Fibroblast of mammary gland (primary cell): ENCODE results near the gene TIMM10.
A peak's percentile ranks its signal among the peaks of the same experiment; 100 is the strongest.

ENCODE experiments used
- DNase-seq: peaks from one replicate; pipeline ENCODE4 v3.0.0-alpha.2; 2010; ENCODE audit warnings: low read depth
- H3K4me3 ChIP-seq: 2 replicates; pipeline ENCODE4 v1.5.1; 2011; ENCODE audit warnings: low read depth, mild to moderate bottlenecking, low read length, moderate library complexity; ENCODE audit not compliant: control insufficient read depth
- TF ChIP-seq, protein P1 (sequence below): conservative IDR thresholded peaks from 2 replicates; pipeline ENCODE4 v1.5.1; 2011; ENCODE audit warnings: low read depth, low read length, inconsistent platforms; ENCODE audit not compliant: control insufficient read depth, insufficient read depth

TIMM10 gene

DNA sequence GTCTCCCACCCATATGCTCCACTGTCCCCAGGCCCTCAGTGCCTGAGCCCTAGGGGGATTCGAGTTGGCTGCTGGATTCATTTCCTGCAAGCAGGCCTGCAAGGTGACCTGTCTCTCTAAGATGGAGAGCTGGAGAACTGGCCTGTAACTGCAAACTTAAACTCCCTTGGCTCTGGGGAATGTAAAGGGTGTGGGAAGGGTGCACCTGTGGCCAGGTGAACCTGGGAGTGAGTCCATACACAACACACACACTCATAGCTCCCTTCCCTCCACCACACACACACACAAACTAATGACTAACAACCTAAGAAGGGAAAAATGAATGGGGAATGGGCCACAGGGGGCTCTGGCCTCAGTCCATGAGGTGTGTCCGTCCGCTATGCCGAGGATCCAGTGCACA, 21.4 kb upstream of the TIMM10 start:
- no peak for DNase-seq
- TF ChIP-seq, protein P1, sequence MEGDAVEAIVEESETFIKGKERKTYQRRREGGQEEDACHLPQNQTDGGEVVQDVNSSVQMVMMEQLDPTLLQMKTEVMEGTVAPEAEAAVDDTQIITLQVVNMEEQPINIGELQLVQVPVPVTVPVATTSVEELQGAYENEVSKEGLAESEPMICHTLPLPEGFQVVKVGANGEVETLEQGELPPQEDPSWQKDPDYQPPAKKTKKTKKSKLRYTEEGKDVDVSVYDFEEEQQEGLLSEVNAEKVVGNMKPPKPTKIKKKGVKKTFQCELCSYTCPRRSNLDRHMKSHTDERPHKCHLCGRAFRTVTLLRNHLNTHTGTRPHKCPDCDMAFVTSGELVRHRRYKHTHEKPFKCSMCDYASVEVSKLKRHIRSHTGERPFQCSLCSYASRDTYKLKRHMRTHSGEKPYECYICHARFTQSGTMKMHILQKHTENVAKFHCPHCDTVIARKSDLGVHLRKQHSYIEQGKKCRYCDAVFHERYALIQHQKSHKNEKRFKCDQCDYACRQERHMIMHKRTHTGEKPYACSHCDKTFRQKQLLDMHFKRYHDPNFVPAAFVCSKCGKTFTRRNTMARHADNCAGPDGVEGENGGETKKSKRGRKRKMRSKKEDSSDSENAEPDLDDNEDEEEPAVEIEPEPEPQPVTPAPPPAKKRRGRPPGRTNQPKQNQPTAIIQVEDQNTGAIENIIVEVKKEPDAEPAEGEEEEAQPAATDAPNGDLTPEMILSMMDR = no peak
- H3K4me3 ChIP-seq = no peak overlapping the region

DNA sequence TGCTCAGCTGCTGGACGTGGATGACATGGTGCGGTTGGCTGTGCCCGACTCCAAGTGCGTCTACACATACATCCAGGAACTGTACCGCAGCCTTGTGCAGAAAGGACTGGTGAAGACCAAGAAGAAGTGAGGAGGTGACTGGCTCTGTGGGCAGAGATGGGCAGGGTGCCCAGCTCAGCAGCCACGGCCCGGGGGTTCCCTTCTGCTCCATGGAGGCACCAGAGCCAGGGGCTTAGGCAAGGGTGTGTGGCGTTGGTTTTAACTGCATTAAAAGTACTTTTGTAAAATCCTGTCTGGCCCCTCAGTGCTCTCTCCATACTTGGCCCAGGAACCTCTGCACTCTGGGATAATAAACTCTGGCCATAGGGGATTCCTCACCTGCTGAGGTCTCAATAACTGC, 19.4 kb upstream of the TIMM10 start:
- TF ChIP-seq, protein P1 = no peak
- no peak for DNase-seq

DNA sequence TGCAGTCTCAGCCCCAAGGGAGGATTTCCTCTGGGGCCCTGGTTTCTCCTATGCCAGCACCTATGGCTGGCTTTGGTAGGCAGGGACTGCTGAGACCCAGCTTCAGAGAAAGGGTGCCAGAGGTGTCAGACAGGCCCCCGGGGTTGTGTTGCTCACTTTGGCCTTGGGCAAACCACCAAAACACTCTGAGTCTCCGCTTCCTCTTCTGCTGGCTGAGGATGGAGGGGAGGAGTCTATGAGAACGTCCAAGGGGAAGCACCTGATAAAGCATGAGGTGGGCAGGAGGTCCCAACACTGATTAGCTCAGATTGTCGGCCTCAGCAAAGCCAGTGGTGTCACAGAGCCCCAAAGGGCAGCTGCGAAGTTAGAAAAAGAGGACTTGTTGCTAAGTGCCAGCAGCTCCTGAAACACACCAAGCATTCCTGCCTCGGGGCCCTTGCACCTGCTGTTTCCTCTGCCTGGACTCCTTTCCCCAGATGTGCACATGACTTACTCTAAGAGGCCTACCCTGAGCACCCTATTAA, 17.4 kb upstream of the TIMM10 start:
- TF ChIP-seq, protein P1 = no peak
- H3K4me3 ChIP-seq = no peak overlapping the region
- no peak for DNase-seq

More for the DNA sequence above, 19.4 kb upstream of the TIMM10 start:
- H3K4me3 ChIP-seq = no peak overlapping the region

DNA sequence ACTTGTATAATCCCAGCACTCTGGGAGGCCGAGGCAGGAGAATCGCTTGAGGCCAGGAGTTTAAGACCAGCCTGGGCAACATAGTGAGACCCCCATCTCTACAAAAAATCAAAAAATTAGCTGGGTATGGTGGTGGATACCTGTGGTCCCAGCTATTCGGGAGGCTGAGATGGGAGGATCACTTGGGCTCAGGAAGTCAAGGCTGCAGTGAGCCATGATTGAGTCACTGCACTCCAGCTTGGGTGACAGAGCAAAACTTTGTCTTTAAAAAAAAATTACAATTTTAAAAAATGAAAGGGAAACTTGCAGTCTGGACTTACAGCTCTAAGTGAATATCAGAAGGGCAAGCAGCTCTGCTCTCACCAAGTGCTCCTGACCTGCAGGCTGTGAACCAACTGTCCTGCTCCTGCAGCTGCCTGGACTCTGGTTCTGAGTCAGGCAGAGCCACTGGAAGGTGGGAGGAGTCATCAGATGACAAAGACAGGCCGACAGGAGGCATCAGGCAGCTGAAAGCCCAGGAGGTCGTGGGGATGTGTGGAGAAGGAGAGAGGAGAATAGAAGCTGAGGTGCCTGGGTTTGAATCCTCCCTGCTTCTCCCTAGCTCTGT, 16.4 kb upstream of the TIMM10 start:
- DNase-seq = peak; percentile 69
- H3K4me3 ChIP-seq = no peak overlapping the region
- TF ChIP-seq, protein P1 = peak; percentile 24

DNA sequence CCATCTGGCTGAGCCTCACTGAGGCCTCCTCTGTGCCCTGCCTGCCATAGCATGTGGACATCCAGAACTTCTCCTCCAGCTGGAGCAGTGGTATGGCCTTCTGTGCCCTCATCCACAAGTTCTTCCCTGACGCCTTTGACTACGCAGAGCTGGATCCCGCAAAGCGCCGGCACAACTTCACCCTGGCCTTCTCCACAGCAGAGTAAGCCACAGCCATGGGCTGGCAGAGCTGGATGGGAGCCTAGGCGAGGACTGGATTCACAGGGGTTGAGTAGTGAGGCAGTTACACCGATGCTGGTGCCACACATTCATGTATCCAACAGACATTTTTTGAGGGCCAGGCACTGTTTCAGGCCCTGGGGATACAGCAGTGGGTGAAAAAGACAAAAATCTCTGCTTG, 15.9 kb upstream of the TIMM10 start:
- H3K4me3 ChIP-seq = no peak overlapping the region
- DNase-seq = no peak
- TF ChIP-seq, protein P1 = no peak

DNA sequence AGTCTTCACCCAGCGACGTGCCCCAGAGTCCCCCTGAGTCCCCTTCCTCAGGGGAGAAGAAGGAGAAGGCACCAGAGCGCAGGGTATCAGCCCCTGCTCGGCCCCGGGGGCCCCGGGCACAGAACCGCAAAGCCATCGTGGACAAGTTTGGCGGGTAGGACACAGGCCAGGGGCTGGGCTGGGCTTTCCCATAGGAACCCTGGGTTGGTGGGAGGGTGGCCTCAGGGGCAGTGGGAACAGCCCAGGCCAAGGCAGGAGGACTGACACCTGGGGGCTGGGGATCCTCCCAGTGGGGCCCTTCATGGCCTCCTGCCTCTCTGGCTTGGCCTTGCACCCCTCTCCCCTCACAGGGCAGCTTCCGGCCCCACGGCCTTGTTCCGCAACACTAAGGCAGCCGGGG, 15.3 kb upstream of the TIMM10 start:
- TF ChIP-seq, protein P1 = no peak
- no peak overlapping the region for H3K4me3 ChIP-seq
- DNase-seq = no peak
